Nephron (organoid): ENCODE results near the gene NDFIP1.

Experiments used
- H3K27ac Mint-ChIP-seq, 3 experiments: 2 replicates each; pipeline ENCODE4 v1.8.0; 2020; ENCODE audit warnings: mixed read lengths in 3 of 3, mild to moderate bottlenecking in 2 of 3, moderate library complexity in 1 of 3
- H3K27me3 Mint-ChIP-seq: 2 replicates; pipeline ENCODE4 v1.8.0; 2021; ENCODE audit warnings: low read depth, mild to moderate bottlenecking, moderate library complexity, mixed read lengths
- H3K36me3 Mint-ChIP-seq: 2 replicates; pipeline ENCODE4 v1.8.0; 2020; ENCODE audit warnings: low read depth, mixed read lengths
- H3K4me1 Mint-ChIP-seq: 2 replicates; pipeline ENCODE4 v1.8.0; 2020; ENCODE audit warnings: mixed read lengths
- H3K4me3 Mint-ChIP-seq, 3 experiments: 2 replicates each; pipeline ENCODE4 v1.8.0; 2020; ENCODE audit warnings: mild to moderate bottlenecking in 3 of 3, mixed read lengths in 3 of 3, moderate library complexity in 2 of 3
- H3K9me3 Mint-ChIP-seq: 2 replicates; pipeline ENCODE4 v1.8.0; 2020; ENCODE audit warnings: mixed read lengths
- CTCF ChIP-seq, 3 experiments: fragments of 200-600 bp; sonication (generic); IDR thresholded peaks; one replicate each; pipeline ENCODE4 v1.5.0; 2021; ENCODE audit warnings: antibody characterized with exemption in 3 of 3; ENCODE audit not compliant: unreplicated experiment in 3 of 3

The NDFIP1 gene

GRCh38 chr5:142069606-142070399, 38.8 kb upstream of the NDFIP1 start:
- peaks cover 4% of the 10 kb centered on the region for H3K36me3 Mint-ChIP-seq
- no peak overlapping the region for H3K27ac Mint-ChIP-seq
- no peak for TF ChIP-seq CTCF (IDR thresholded peaks at IDR 0.05; ENCODE audit: unreplicated experiment in 3 of 3)
- H3K4me3 Mint-ChIP-seq = no peak overlapping the region
- H3K4me1 Mint-ChIP-seq = peaks cover 10% of the 10 kb centered on the region
- H3K9me3 Mint-ChIP-seq = peaks cover 2% of the 10 kb centered on the region
- no peaks in the 10 kb centered on the region for H3K27me3 Mint-ChIP-seq

DNA sequence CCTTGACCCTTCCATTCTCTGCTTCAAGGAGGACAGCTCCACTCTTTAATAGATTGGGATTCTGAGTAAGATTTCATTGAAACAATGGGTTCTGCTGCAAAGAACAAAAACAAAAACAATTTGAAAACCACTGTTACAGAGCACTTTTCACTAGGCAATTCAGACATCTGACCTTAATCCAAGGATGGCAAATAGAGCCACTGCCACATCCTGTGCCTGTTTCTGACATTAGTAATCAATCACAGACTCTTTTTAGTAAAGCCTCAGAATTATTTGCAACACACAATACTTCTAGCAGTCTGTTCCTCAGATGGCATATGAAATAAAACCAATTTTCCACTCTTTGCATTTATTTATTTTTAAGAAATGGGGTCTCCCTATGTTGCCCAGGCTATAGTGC, 37.8 kb upstream of the NDFIP1 start:
- Mint-ChIP-seq H3K9me3 (peaks cover 2% of the 10 kb centered on the region), H3K27me3 (no peaks in the 10 kb centered on the region), H3K4me1 (peaks cover 2% of the 10 kb centered on the region), H3K4me3 (no peak overlapping the region), H3K36me3 (peaks cover 4% of the 10 kb centered on the region), H3K27ac (no peak overlapping the region)
- no peak for TF ChIP-seq CTCF (IDR thresholded peaks at IDR 0.05; ENCODE audit: unreplicated experiment in 3 of 3)

DNA sequence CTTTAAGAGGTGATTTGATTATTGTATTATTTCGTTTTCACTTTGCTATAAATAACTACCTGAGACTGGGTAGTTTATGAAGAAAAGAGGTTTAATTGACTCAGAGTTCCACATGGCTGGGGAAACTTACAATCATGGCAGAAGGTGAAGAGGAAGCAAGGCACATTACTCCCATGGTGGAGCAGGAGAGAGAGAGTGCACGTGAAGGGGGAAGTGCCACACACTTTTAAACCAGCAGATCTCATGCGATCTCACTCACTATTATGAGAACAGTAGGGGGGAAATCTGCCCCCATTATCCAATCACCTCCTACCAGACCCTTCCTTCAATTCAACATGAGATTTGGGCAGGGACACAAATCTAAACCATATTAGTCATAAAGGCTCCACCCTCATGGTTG, 36.1 kb upstream of the NDFIP1 start:
- peaks cover 4% of the 10 kb centered on the region for H3K36me3 Mint-ChIP-seq
- H3K4me1 Mint-ChIP-seq = no peaks in the 10 kb centered on the region
- no peak for TF ChIP-seq CTCF (IDR thresholded peaks at IDR 0.05; ENCODE audit: unreplicated experiment in 3 of 3)
- no peaks in the 10 kb centered on the region for H3K27me3 Mint-ChIP-seq
- no peak overlapping the region for H3K4me3 Mint-ChIP-seq
- peaks cover 2% of the 10 kb centered on the region for H3K9me3 Mint-ChIP-seq
- no peak overlapping the region for H3K27ac Mint-ChIP-seq

GRCh38 chr5:142073362-142073988, 35.1 kb upstream of the NDFIP1 start:
- Mint-ChIP-seq H3K4me3 (no peak overlapping the region), H3K27ac (no peak overlapping the region), H3K4me1 (peaks cover 5% of the 10 kb centered on the region), H3K27me3 (no peaks in the 10 kb centered on the region), H3K36me3 (peaks cover 4% of the 10 kb centered on the region), H3K9me3 (peaks cover 4% of the 10 kb centered on the region)
- TF ChIP-seq CTCF (IDR thresholded peaks at IDR 0.05; ENCODE audit: unreplicated experiment in 3 of 3) = no peak

GRCh38 chr5:142074006-142074405, 34.6 kb upstream of the NDFIP1 start:
- Mint-ChIP-seq H3K27ac (no peak overlapping the region), H3K27me3 (no peaks in the 10 kb centered on the region), H3K4me1 (peaks cover 10% of the 10 kb centered on the region), H3K4me3 (no peak overlapping the region), H3K9me3 (peaks cover 4% of the 10 kb centered on the region), H3K36me3 (peaks cover 4% of the 10 kb centered on the region)
- no peak for TF ChIP-seq CTCF (IDR thresholded peaks at IDR 0.05; ENCODE audit: unreplicated experiment in 3 of 3)
